Measurements from ENCODE around the gene PGPEP1.
A peak's percentile ranks its signal among the peaks of the same experiment; 100 is the strongest.
"Not testable (repeated sequence)": the region's sequence is repeated elsewhere in the genome, so short reads cannot be mapped to it uniquely, and the experiment has no call there.

The PGPEP1 gene

GRCh38 chr19:18362934-18363542 lies 22.6 kb downstream of the PGPEP1 start:
- no peak for DNase-seq (ENCODE audit: low read depth)
- TF ChIP-seq, protein P1, sequence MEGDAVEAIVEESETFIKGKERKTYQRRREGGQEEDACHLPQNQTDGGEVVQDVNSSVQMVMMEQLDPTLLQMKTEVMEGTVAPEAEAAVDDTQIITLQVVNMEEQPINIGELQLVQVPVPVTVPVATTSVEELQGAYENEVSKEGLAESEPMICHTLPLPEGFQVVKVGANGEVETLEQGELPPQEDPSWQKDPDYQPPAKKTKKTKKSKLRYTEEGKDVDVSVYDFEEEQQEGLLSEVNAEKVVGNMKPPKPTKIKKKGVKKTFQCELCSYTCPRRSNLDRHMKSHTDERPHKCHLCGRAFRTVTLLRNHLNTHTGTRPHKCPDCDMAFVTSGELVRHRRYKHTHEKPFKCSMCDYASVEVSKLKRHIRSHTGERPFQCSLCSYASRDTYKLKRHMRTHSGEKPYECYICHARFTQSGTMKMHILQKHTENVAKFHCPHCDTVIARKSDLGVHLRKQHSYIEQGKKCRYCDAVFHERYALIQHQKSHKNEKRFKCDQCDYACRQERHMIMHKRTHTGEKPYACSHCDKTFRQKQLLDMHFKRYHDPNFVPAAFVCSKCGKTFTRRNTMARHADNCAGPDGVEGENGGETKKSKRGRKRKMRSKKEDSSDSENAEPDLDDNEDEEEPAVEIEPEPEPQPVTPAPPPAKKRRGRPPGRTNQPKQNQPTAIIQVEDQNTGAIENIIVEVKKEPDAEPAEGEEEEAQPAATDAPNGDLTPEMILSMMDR (conservative IDR thresholded peaks at IDR 0.05; ENCODE audit: low read depth, low read length) = no peak
- H3K4me3 ChIP-seq (ENCODE audit: low read depth, low read length) = no peak overlapping the region

GRCh38 chr19:18363787-18364186 lies 23.4 kb downstream of the PGPEP1 start:
- no peak overlapping the region for H3K4me3 ChIP-seq (ENCODE audit: low read depth, low read length)
- TF ChIP-seq, protein P1 (conservative IDR thresholded peaks at IDR 0.05; ENCODE audit: low read depth, low read length) = no peak
- no peak for DNase-seq (ENCODE audit: low read depth)

- H3K4me3 ChIP-seq (ENCODE audit: low read depth, low read length) = not testable (repeated sequence)
- peak; percentile 50 for DNase-seq (ENCODE audit: low read depth)
These were observed 24.0 kb downstream of the PGPEP1 start for GRCh38 chr19:18364277-18364825.

DNA sequence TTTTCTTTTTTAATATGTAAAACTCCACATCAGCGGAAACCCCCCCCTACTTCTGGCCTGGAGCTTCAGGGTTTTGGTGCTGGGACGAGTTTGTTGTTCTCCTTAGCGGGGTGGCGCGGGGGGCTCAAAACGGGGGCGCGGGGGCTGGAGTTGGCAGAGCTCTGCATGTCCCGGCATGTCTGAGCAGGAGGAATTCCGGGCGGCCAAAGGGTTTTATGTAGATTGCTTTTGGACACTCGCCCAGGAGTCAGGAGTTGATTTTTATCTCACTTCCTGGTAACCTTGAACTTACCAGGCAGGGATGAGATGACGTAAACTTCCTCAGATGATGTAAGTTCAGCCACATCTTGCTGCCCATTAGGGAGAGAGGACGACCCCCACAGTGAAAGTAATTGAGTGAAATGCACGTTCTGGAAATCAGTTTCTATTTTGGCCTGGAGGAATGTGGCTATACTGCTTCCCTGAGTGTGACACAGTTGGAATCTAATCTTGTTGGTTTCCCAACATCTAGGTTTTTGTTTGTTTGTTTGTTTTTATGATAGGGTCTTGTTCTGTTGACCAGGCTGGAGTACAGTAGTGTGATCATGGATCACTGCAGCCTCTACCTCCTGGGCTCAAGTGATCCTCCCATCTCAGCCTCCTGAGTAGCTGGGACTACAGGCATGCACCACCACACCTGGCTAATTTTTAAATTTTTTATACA lies 24.6 kb downstream of the PGPEP1 start:
- no peak overlapping the region for H3K4me3 ChIP-seq (ENCODE audit: low read depth, low read length)
- peak; percentile 100 for DNase-seq (ENCODE audit: low read depth)
- TF ChIP-seq, protein P1 (conservative IDR thresholded peaks at IDR 0.05; ENCODE audit: low read depth, low read length) = no peak

DNA sequence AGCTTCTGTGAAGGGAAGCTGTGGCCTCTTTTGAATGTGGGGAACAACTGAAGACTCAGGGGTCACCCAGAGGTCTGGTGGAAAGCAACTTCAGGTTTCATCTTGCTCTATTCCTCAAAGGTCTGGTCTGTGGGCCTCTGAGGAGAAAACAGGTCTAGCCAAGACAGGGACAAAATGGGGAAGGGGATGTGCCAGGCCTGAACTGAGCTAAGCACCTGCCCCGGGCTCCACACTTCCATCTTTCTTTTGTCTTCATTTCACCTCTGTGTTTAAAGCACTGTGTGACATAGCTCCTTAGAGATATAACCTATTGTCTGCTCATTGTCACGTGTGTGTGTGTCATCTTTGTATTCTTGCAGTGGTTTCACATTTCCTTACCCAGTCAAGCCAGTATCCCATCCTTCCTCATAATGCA lies 25.6 kb downstream of the PGPEP1 start:
- H3K4me3 ChIP-seq (ENCODE audit: low read depth, low read length) = no peak overlapping the region
- TF ChIP-seq, protein P1 (conservative IDR thresholded peaks at IDR 0.05; ENCODE audit: low read depth, low read length) = no peak
- no peak for DNase-seq (ENCODE audit: low read depth)

DNA sequence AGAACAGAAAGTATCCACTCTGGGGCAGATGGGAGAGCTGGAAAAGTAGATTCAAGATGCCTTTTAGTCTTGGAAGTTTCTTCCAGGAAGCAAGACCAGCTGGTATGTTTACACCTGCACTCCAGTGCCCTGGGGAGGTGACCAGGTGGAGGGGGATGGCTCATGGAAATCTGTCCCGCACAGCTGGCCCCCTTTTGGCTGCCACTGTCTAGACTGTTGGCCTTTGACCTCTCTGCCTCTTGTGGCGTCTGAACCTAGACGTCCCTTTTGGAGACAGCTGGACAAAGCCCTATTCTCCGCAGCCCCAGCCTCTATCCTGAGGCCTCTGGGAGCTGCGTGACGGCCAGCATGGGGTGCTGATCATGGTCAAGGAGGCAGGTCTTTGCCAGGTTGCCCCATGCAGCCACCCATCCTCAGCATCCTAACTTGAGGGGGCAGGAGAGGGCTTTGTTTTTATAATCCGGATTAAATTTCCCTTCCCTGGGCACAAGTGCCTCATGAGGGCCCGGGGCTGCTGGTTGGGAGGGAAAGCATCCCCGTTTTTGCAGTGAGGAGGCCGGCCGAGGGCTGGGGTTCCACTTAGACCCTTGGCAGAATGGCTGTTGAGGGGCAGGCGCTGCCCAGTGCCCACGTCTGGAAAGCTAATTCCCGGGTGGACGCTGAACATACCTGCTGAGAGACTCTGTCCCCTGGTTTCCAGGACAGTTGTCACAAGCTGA lies 28.3 kb downstream of the PGPEP1 start:
- DNase-seq (ENCODE audit: low read depth) = no peak
- TF ChIP-seq, protein P1 (conservative IDR thresholded peaks at IDR 0.05; ENCODE audit: low read depth, low read length) = no peak
- H3K4me3 ChIP-seq (ENCODE audit: low read depth, low read length) = no peak overlapping the region

DNA sequence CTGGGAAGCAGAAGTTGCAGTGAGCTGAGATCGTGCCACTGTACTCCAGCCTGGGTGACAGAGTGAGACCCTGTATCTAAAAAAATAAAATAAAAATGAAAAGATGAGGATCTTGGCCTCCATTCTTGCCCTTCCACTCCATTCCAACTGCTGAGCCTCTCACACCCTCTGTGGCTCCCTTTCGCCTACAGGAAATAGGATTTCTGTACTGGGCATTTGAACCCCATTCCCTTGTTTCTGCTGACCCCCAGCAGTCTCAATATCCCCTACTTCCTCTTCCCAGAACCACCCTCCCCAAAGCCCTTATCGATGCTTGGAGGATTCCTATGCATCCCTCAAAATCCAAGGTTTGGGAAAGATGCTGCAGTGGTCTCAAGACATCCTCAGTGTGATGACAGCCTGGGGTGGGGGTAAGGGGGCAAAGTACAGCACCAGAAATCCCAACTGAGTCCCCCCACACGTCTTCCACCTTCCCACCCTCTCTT lies 33.1 kb downstream of the PGPEP1 start:
- DNase-seq (ENCODE audit: low read depth) = no peak
- H3K4me3 ChIP-seq (ENCODE audit: low read depth, low read length) = no peak overlapping the region
- TF ChIP-seq, protein P1 (conservative IDR thresholded peaks at IDR 0.05; ENCODE audit: low read depth, low read length) = no peak

Data from choroid plexus epithelial cell (primary cell).